HG02678 (cell line): ENCODE data around the gene DNASE1L2.

Experiments used
- ATAC-seq: cut with Tn5 transposase; IDR thresholded peaks from one replicate; pipeline ENCODE4 v1.9.1; 2021; ENCODE audit warnings: mild to moderate bottlenecking, moderate library complexity; ENCODE audit not compliant: unreplicated experiment

DNASE1L2 gene

GRCh38 chr16:2236337-2237101, at the start of gene DNASE1L2:
Gene DNASE1L2, plus strand, starts transcription at chr16:2236444. Its CDS starts 373 bp downstream, at chr16:2236817.
- ATAC-seq, result no peak

- ATAC-seq, result no peak
Observed at GRCh38 chr16:2186505-2186904, 49.7 kb upstream of the DNASE1L2 start.

- no peak for ATAC-seq
Observed at GRCh38 chr16:2187212-2187611, 49.0 kb upstream of the DNASE1L2 start.

DNA sequence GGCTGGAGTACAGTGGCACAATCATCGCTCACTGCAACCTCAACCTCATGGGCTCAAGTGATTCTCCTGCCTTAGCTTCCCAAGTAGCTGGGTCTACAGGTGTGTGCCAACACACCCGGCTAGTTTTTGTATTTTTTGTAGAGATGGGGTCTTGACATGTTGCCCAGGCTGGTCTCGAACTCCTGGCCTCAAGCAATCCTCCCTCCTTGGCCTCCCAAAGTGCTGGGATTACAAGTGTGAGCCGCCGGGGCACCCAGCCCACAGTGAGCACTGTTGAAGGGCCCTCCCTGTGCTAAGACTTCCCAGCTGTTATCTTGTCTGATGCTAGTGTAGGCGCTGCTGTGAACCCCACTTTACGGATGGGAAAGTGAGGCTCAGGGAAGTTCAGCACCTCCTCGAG, 47.8 kb upstream of the DNASE1L2 start:
- no peak for ATAC-seq

GRCh38 chr16:2189252-2189893, 46.9 kb upstream of the DNASE1L2 start:
- ATAC-seq, result no peak

- ATAC-seq, result no peak
Observed at GRCh38 chr16:2190002-2190658, 46.1 kb upstream of the DNASE1L2 start.

- no peak for ATAC-seq
Observed at GRCh38 chr16:2190659-2191445, 45.4 kb upstream of the DNASE1L2 start.

- ATAC-seq, result no peak
Observed at GRCh38 chr16:2191446-2191706, 44.9 kb upstream of the DNASE1L2 start.

GRCh38 chr16:2194166-2194834, 41.9 kb upstream of the DNASE1L2 start:
- no peak for ATAC-seq

- ATAC-seq, result no peak
Observed at GRCh38 chr16:2194852-2195321, 41.4 kb upstream of the DNASE1L2 start.

GRCh38 chr16:2195322-2196161, 40.7 kb upstream of the DNASE1L2 start:
- no peak for ATAC-seq

DNA sequence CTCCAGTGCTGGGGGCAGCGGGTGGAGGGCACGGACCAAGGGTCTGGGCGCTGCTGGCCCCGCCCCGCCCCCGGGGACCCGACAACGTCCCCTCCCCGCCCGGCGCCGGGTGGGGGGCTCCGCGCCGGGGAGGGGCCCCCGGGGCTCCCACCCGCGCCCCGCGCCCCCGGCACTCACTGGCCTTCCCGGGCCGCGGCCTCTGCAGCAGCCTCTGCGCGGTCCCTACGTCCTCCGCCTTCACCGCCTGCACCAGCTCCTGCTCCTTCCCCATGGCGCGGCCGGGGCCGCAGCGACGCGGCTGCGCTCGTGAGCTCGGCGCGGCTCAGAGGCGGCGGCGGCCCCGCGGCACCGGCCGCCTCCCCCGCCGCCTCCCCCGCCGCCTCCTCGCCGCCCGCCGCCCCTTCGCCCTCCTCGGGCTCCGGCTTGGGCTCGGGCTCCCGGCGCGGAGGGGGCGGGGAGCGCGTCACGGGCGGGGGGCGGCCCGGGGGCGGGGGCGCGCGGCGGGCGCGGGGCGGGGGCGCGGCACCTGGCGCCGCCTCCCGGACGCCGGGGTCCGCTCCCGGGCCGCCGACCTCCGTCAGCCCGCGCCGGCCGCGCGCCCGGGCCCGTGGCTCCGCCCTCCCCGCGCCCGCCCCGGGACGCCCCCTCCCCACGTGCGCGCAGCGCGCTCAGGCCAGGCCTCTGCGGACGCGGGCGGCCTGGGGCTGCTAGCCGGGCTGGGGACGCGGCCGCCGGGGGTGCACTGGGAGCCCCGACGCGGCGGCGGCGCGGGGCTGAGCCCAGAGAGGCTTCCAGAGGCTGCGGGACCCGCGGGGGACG, 39.9 kb upstream of the DNASE1L2 start, which contains the start of gene CASKIN1:
TSS of gene CASKIN1 (minus strand) at position 444 of the 819 bp plus-strand sequence. CDS start at position 271, 173 bp downstream.
- ATAC-seq, result no peak

GRCh38 chr16:2196981-2197511, 39.2 kb upstream of the DNASE1L2 start:
- no peak for ATAC-seq

DNA sequence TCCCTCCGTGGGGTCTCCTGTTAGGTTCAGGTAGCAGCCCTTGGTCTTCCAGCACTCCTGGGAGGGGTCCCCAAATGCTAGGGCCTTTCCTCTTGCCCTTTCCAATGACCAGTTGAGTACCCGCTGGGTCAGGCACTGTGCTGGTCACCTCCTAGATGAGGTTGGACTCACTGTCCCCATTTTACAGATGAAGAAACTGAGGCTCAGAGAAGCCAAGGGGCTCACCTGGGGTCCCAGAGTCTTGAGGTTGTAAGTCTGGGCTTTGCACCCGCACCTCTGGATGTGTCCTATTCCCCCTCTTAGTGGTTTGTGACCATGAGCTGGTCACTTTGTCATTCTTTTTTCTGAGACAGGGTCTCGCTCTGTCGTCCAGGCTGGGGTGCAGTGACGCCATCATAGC, 38.5 kb upstream of the DNASE1L2 start:
- ATAC-seq, result no peak

DNA sequence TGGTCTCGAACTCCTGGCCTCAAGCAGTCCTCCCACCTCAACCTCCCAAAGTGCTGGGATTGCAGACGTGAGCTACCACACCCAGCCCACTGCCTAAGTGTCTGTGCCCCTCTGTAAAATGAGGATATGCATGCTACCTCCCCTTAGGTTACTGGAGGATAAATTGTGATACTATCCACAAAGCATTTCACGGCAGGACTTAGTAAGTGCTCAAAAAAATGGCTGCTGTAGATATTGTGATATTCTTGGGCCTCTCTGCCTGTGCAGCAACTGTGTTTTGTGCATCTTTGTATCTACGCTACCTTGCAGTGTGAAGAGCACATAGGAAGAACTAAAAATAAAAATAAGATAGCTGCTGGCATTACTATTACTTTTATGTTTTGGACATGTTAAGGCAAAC, 38.0 kb upstream of the DNASE1L2 start:
- no peak for ATAC-seq

DNA sequence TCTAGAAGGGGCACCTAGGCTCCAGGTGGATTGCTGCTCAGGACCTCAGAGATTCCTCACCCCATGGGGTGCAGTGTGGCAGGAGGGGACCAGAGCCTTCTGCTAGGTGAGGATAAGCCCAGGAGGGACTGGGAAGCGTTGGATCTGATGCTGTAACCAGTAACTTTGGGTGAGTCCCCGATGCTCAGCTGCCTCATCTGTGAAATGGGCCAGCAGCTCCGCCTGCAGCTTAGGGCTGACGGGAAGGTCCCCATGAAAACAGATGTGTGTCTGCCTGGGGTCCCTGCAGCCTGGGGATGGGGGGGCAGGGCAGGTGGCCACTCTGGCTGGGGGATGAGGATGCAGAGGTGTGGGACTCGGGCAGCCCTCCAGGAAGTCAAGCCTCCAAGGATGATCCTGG, 37.1 kb upstream of the DNASE1L2 start:
- no peak for ATAC-seq

GRCh38 chr16:2199621-2200139, 36.6 kb upstream of the DNASE1L2 start:
- no peak for ATAC-seq

GRCh38 chr16:2200313-2200712, 35.9 kb upstream of the DNASE1L2 start:
- no peak for ATAC-seq
